GM10266 (cell line): Measurements from ENCODE around the gene SPINK13.

Experiments used
- DNase-seq: peaks from one replicate; pipeline ENCODE4 v3.0.0; 2012; ENCODE audit errors: extremely low spot score
- CTCF ChIP-seq: IDR thresholded peaks from 2 replicates; pipeline ENCODE4 v1.5.1; 2012; ENCODE audit warnings: mild to moderate bottlenecking, low read depth; ENCODE audit not compliant: control insufficient read depth, insufficient read depth; ENCODE audit errors: missing control alignments

The SPINK13 gene

GRCh38 chr5:148290271-148291195 lies 21.9 kb downstream of the SPINK13 start:
- DNase-seq = peak; percentile 4
- peak; percentile 30 for TF ChIP-seq CTCF

- TF ChIP-seq CTCF = no peak
- DNase-seq = no peak
These were observed 29.1 kb downstream of the SPINK13 start for GRCh38 chr5:148297731-148298130.

- DNase-seq = no peak
- TF ChIP-seq CTCF = no peak
These were observed 37.9 kb downstream of the SPINK13 start for GRCh38 chr5:148306446-148306845.

GRCh38 chr5:148309019-148309418 lies 40.4 kb downstream of the SPINK13 start:
- DNase-seq = no peak
- TF ChIP-seq CTCF = no peak

- no peak for DNase-seq
- no peak for TF ChIP-seq CTCF
These were observed 41.2 kb downstream of the SPINK13 start for GRCh38 chr5:148309746-148310145.

GRCh38 chr5:148311484-148311883 lies 42.9 kb downstream of the SPINK13 start:
- TF ChIP-seq CTCF = no peak
- DNase-seq = no peak

- TF ChIP-seq CTCF = no peak
- DNase-seq = no peak
These were observed 43.6 kb downstream of the SPINK13 start, which contains the start of gene SPINK7 for GRCh38 chr5:148312153-148312552. Gene SPINK7, plus strand, starts transcription at chr5:148312423. Its CDS starts 61 bp downstream, at chr5:148312484.
